ENCODE measurements around the gene WNT9A. TPM values are rescaled to one million over a fixed set of nuclear protein-coding genes. Genes with fewer than 3 reads are reported as not detected.
A peak's percentile ranks its signal among the peaks of the same experiment; 100 is the strongest.

The WNT9A gene
- total and polyA plus RNA-seq, 9 of the 15 experiments (the other 6 are each of a cell fraction or from before 2014, with no cell fraction given), result 0.04 to 0.17 (median 0.10) TPM; not detected in 4

DNA sequence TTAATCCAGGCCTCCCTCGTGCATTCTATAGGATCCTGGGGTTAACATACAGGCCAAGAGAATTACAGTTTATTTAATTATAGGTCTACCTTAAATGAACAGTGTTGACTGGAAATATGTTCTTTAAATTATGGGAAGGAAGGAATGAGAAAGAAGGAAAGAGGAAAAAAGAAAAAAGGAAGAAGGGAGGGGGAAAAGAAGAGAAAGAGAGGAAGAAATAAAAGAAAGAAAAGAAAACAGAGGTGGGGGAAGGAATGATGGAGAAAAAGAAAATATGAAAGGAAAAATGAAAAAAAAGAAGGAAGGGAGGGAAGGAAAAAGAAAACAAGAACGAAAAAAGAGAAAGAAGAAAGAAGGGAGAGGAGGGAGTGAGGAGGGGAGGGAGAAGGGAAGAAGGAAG lies 38.5 kb downstream of the WNT9A start:
- FAIRE-seq, result no peak

DNA sequence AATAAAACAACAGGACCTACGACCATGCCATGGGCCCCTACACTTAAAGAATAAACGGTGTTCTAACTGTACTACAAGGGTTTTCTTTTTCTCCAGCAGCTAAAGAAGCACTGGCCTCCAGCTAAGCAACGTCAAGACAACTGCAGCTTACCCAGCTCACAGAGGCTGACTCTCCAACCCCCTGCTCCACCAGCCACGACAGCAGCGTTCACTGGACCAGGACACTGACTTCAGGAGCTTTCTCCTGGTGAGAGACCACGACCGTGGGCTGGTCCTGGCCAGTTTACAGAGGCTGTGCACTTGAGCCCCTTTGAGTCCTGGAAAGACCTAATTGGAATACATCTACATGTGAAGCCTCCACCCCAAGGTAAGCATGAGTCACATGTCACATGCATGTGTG lies 39.4 kb downstream of the WNT9A start:
- Histone ChIP-seq H3K79me2 (ENCODE audit: control insufficient read depth, insufficient read depth, low read length) (no peaks in the 10 kb centered on the region), H3K27ac (ENCODE audit: extremely low read depth, low read depth, low read length) (no peak overlapping the region), H3K27me3 (ENCODE audit: control insufficient read depth in 2 of 2, insufficient read depth in 2 of 2, low read length in 2 of 2) (peaks cover 10 to 50% of the 10 kb centered on the region in 2 experiments; a peak in 4 of 5 replicates), H3K4me2 (ENCODE audit: insufficient read depth, low read length) (no peak overlapping the region), H2AFZ (ENCODE audit: low read depth, low read length) (no peak overlapping the region), H3K36me3 (ENCODE audit: control insufficient read depth, insufficient read depth, low read length) (no peaks in the 10 kb centered on the region), H3K4me1 (replicated peaks in 1 of 2; ENCODE audit: control insufficient read depth in 2 of 2, insufficient read depth in 2 of 2, low read length in 2 of 2) (peaks cover 0 to 27% of the 10 kb centered on the region in 2 experiments; a peak in 1 of 5 replicates), H3K9me1 (ENCODE audit: control insufficient read depth, insufficient read depth, low read length) (no peaks in the 10 kb centered on the region), H4K20me1 (replicated peaks; ENCODE audit: control insufficient read depth, insufficient read depth, low read length) (no peaks in the 10 kb centered on the region; the same call in none of the 2 replicates), H3K9ac (ENCODE audit: insufficient read depth in 1 of 2, low read depth in 2 of 2, low read length in 2 of 2) (peak overlapping the region in 1 of 2 experiments; percentile 65; a peak in 1 of 4 replicates), H3K4me3 (no peak overlapping the region), H3K9me3 (replicated peaks; ENCODE audit: control insufficient read depth, insufficient read depth, low read depth, low read length) (no peaks in the 10 kb centered on the region)
- intact Hi-C loops (cut with micrococcal nuclease) (no loop called here), in situ Hi-C loops (cut with MboI) (no loop called here)
- FAIRE-seq, result no peak
- no TSS peak for BruUV-seq (replicated peaks)
- CTCF ChIA-PET (ENCODE audit: low intra/inter-chr PET ratio), result no interaction called here
- no peak for DNase-seq (ENCODE audit: extremely low read depth in 1 of 4, low spot score in 3 of 4)
- POLR2A ChIA-PET, result interaction anchor here (0.6 to 1.1 kb wide), 4 partner anchors 37 to 176 kb away, joined by 3 to 4 read pairs (median 3); no protein-coding TSS in a partner anchor
- no peak for ATAC-seq
- WGBS (ENCODE audit: insufficient coverage, low coverage, missing lambda C conversion rate), result 1% methylated on average over 7 of the region's 7 CpGs
- no peak for TF ChIP-seq NUFIP1 (IDR thresholded peaks at IDR 0.05; ENCODE audit: partially characterized antibody)
- TF ChIP-seq TCF7L2 (IDR thresholded peaks at IDR 0.05; ENCODE audit: low read depth, low read length), result no peak

More for the DNA sequence above, 38.5 kb downstream of the WNT9A start:
- Histone ChIP-seq H3K4me2 (ENCODE audit: insufficient read depth, low read length) (no peak overlapping the region), H3K4me3 (no peak overlapping the region), H3K79me2 (ENCODE audit: control insufficient read depth, insufficient read depth, low read length) (no peaks in the 10 kb centered on the region), H2AFZ (ENCODE audit: low read depth, low read length) (no peak overlapping the region), H3K9me1 (ENCODE audit: control insufficient read depth, insufficient read depth, low read length) (no peaks in the 10 kb centered on the region), H3K9ac (ENCODE audit: insufficient read depth in 1 of 2, low read depth in 2 of 2, low read length in 2 of 2) (no peak overlapping the region), H3K27ac (ENCODE audit: extremely low read depth, low read depth, low read length) (no peak overlapping the region), H4K20me1 (replicated peaks; ENCODE audit: control insufficient read depth, insufficient read depth, low read length) (no peaks in the 10 kb centered on the region; the same call in none of the 2 replicates), H3K27me3 (ENCODE audit: control insufficient read depth in 2 of 2, insufficient read depth in 2 of 2, low read length in 2 of 2) (peaks cover 12 to 58% of the 10 kb centered on the region in 2 experiments; a peak in 4 of 5 replicates), H3K36me3 (ENCODE audit: control insufficient read depth, insufficient read depth, low read length) (no peaks in the 10 kb centered on the region), H3K4me1 (replicated peaks in 1 of 2; ENCODE audit: control insufficient read depth in 2 of 2, insufficient read depth in 2 of 2, low read length in 2 of 2) (peaks cover 0 to 25% of the 10 kb centered on the region in 2 experiments; a peak in 1 of 5 replicates), H3K9me3 (replicated peaks; ENCODE audit: control insufficient read depth, insufficient read depth, low read depth, low read length) (no peaks in the 10 kb centered on the region)
- POLR2A ChIA-PET, result no interaction called here
- BruUV-seq (replicated peaks), result no TSS peak
- no peak for TF ChIP-seq SMARCA5 (IDR thresholded peaks at IDR 0.05)
- TF ChIP-seq PHF21A (IDR thresholded peaks at IDR 0.05; ENCODE audit: borderline replicate concordance, low read depth), result no peak
- TF ChIP-seq, protein P1, sequence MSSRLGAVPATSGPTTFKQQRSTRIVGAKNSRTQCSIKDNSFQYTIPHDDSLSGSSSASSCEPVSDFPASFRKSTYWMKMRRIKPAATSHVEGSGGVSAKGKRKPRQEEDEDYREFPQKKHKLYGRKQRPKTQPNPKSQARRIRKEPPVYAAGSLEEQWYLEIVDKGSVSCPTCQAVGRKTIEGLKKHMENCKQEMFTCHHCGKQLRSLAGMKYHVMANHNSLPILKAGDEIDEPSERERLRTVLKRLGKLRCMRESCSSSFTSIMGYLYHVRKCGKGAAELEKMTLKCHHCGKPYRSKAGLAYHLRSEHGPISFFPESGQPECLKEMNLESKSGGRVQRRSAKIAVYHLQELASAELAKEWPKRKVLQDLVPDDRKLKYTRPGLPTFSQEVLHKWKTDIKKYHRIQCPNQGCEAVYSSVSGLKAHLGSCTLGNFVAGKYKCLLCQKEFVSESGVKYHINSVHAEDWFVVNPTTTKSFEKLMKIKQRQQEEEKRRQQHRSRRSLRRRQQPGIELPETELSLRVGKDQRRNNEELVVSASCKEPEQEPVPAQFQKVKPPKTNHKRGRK (tag; IDR thresholded peaks at IDR 0.05), result peak; percentile 90
- 0% methylated on average over 2 of the region's 2 CpGs for WGBS (ENCODE audit: insufficient coverage, low coverage, missing lambda C conversion rate)
- intact Hi-C loops (cut with micrococcal nuclease) (no loop called here), in situ Hi-C loops (cut with MboI) (no loop called here)
- DNase-seq (ENCODE audit: extremely low read depth in 1 of 4, low spot score in 3 of 4) (no peak), ATAC-seq (no peak)
- CTCF ChIA-PET (ENCODE audit: low intra/inter-chr PET ratio), result no interaction called here
